ENCODE data around the gene FCGR3A.
"Not testable (repeated sequence)": the region's sequence is repeated elsewhere in the genome, so short reads cannot be mapped to it uniquely, and the experiment has no call there.

DNA sequence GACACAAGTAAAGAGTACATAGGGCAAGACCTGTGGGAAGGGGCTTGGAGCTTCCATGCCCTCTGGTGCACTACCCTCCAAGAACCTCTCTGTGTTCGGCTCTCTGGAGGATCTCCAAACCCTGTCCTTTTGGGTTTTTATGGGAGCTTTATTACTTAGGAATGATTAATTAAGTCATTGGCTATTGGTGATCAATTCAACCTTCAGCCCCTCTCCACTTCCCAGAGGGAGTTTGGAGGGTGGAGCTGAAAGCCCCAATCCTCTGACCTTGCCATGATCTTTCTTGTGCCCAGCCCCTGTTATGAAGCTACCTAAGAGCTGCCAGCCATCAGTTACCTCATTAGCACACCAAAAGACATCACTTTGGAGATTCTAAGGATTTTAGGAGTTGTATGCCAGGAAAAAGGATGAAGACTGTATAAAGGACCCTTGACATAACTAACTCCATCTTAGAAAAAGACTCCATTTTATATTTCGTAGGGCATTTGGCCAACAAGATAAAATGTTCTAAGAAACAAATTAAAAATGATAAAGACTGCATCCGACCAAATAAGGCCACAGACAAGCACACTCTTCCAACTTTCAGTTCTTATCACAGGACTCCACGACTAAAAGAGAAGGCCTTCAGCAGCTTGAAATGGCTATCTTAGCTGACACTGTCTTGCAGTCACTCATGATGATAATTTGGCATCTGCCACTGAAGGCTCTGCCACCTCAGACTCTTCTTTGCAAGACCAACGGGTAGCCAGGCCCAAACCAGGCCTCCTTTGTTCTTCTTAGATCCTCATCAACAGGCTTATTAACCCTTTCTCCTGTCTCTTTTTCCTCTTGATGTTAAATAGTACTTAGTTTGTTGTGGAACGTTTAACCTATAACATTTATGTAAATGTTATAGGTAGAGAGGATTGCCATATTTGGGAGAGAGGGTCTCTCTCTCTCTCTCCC lies 8.2 kb upstream of the FCGR3A start:
- TF ChIP-seq, protein P1, sequence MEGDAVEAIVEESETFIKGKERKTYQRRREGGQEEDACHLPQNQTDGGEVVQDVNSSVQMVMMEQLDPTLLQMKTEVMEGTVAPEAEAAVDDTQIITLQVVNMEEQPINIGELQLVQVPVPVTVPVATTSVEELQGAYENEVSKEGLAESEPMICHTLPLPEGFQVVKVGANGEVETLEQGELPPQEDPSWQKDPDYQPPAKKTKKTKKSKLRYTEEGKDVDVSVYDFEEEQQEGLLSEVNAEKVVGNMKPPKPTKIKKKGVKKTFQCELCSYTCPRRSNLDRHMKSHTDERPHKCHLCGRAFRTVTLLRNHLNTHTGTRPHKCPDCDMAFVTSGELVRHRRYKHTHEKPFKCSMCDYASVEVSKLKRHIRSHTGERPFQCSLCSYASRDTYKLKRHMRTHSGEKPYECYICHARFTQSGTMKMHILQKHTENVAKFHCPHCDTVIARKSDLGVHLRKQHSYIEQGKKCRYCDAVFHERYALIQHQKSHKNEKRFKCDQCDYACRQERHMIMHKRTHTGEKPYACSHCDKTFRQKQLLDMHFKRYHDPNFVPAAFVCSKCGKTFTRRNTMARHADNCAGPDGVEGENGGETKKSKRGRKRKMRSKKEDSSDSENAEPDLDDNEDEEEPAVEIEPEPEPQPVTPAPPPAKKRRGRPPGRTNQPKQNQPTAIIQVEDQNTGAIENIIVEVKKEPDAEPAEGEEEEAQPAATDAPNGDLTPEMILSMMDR (IDR thresholded peaks at IDR 0.05), result not testable (repeated sequence)
- not testable (repeated sequence) for TF ChIP-seq POLR2A (IDR thresholded peaks at IDR 0.05)

All from adrenal gland (tissue), 5 donors.